HUES48 (cell line): Measurements from ENCODE around the gene LEFTY1.
"Not testable (repeated sequence)": the region's sequence is repeated elsewhere in the genome, so short reads cannot be mapped to it uniquely, and the experiment has no call there.

ENCODE experiments used
- H3K27ac ChIP-seq: one replicate; pipeline ENCODE4 v1.7.0; 2013; ENCODE audit warnings: low read depth, low read length, inconsistent platforms
- H3K27me3 ChIP-seq: 2 replicates; pipeline ENCODE4 v1.6.1; 2013; ENCODE audit warnings: mild to moderate bottlenecking, low read length; ENCODE audit not compliant: control insufficient read depth, insufficient read depth
- H3K36me3 ChIP-seq: 2 replicates; pipeline ENCODE4 v1.6.1; 2013; ENCODE audit warnings: low read length; ENCODE audit not compliant: control insufficient read depth, insufficient read depth
- H3K4me1 ChIP-seq: 2 replicates; pipeline ENCODE4 v1.6.1; 2013; ENCODE audit warnings: mild to moderate bottlenecking, low read length; ENCODE audit not compliant: control insufficient read depth, insufficient read depth
- H3K4me3 ChIP-seq: 2 replicates; pipeline ENCODE4 v1.5.1; 2013; ENCODE audit warnings: mild to moderate bottlenecking, low read depth, low read length
- H3K9ac ChIP-seq: 2 replicates; pipeline ENCODE4 v1.6.1; 2013; ENCODE audit warnings: mild to moderate bottlenecking, low read depth, low read length, moderate library complexity
- H3K9me3 ChIP-seq: 2 replicates; pipeline ENCODE4 v1.6.1; 2013; ENCODE audit warnings: low read length; ENCODE audit not compliant: control insufficient read depth, insufficient read depth

LEFTY1 gene

DNA sequence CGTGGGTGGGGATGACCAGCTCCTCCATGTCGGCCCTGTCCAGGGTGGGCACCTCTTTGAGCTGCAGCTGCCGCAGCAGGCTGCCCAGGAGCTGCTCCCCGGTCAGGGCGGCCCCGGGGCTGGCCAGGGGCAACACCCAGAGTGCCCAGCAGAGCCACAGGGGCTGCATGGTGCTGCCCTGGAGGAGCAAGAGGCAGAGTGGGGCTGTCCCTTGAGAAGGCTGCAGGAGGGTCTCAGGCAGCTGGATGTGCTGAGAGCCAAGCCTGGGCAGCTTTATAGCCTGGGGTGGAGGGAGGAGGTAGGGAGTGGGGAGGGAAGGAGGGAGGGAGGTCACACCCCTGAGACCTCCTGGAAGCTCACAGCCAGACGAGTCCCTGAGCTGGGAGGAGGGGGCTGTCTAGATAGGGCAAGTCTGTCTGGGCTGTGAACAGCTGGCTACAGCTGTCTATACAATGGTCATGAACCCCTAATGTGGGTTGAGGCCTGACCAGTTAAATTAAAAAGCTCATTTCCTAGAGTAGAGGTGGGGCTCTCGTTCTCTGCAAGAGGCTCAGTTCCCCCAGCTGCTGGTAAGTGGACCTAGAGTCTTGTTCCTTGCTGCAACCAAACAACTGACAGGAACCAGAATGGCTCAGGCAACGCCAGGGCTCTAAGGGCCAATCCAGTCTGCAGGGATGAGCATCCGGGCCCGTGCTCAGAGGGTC, at the start of gene LEFTY1:
Gene LEFTY1 (minus strand): TSS at position 249 of the 704 bp plus-strand sequence. CDS start 80 bp downstream, at position 169.
- no peaks in the 10 kb centered on the region for H3K27me3 ChIP-seq
- H3K9ac ChIP-seq = peak within 1 kb of the TSS; percentile 66

DNA sequence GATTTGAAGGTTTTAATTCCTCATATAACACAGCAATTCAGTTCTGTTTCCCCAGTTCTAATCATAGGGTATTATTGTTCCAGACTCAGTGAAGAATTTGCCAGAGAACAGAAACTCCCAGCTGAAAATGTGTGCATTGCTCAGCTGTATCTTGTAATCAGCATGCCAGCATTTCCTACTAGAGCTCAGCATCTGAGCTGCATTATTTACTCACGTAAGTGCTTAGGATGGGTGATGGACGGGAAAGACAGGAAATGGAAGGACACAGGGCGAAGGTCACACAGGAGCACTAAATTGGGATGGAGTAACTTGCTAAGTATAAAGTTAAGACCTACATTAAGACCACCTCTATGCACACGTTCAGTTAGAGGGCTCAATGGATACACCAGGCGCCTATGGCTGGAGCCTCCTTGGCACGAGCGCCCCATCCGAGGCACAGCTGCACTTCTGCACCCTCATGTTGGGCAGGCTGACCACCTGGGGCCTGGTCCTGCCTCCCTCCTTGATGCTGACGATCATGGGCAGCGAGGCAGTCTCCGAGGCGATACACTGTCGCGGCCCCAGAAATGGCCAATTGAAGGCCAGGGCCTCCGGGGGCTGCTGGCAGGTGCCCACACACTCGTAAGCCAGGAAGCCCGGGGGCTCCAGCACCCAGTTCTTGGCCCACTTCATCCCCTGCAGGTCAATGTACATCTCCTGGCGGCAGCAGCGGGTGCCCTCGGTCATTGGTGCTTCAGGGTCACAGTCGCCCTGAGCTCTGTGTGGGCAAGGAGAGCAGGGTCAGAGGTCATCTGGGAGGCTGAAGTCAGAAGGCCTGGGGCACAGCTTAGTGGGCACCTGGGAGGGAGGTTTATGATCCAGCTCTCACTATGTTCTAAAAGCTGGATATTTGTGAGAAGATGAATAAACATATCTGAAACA, 48.4 kb upstream of the LEFTY1 start:
- no peaks in the 10 kb centered on the region for H3K27me3 ChIP-seq
- no peak overlapping the region for H3K27ac ChIP-seq
- H3K4me3 ChIP-seq = no peak overlapping the region
- H3K4me1 ChIP-seq = peaks cover 12% of the 10 kb centered on the region; the same call in 1 of the 2 replicates
- H3K9me3 ChIP-seq = no peaks in the 10 kb centered on the region
- no peak overlapping the region for H3K9ac ChIP-seq
- H3K36me3 ChIP-seq = peaks cover 5% of the 10 kb centered on the region; the same call in 1 of the 2 replicates

More for the DNA sequence above, at the start of gene LEFTY1:
- H3K4me1 ChIP-seq = peaks cover 32% of the 10 kb centered on the region
- H3K36me3 ChIP-seq = peaks cover 8% of the 10 kb centered on the region; the same call in 1 of the 2 replicates
- peak within 1 kb of the TSS; percentile 57 for H3K4me3 ChIP-seq
- H3K9me3 ChIP-seq = no peaks in the 10 kb centered on the region
- H3K27ac ChIP-seq = peak within 1 kb of the TSS; percentile 84

- H3K36me3 ChIP-seq = peaks cover 5% of the 10 kb centered on the region; the same call in 1 of the 2 replicates
- H3K9me3 ChIP-seq = no peaks in the 10 kb centered on the region
- H3K9ac ChIP-seq = no peak overlapping the region
- H3K4me3 ChIP-seq = no peak overlapping the region
- H3K27ac ChIP-seq = no peak overlapping the region
- peaks cover 7% of the 10 kb centered on the region; the same call in 1 of the 2 replicates for H3K4me1 ChIP-seq
- H3K27me3 ChIP-seq = no peaks in the 10 kb centered on the region
Observed at GRCh38 chr1:225936523-225936922, 47.6 kb upstream of the LEFTY1 start.

DNA sequence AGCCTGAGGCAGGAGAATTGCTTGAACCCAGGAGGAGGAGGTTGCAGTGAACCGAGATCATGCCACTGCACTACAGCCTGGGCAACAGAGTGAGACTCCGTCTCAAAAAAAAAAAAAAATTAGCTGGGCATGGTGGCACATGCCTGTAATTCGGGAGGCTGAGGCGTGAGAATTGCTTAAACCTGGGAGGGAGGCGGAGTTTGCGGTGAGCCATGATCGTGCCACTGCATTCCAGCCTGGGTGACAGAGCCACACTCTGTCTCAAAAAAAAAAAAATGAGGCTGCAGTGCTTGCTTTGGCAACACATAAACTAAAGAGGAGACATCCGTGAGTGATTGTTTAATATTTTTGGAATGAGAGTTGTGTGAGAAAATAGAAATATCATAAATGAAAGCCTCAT, 47.1 kb upstream of the LEFTY1 start:
- not testable (repeated sequence) for H3K9me3 ChIP-seq, H3K4me3 ChIP-seq, H3K27me3 ChIP-seq, H3K9ac ChIP-seq, H3K27ac ChIP-seq, H3K36me3 ChIP-seq, H3K4me1 ChIP-seq

- no peak overlapping the region for H3K9ac ChIP-seq
- no peak overlapping the region for H3K4me3 ChIP-seq
- no peak overlapping the region for H3K27ac ChIP-seq
- H3K27me3 ChIP-seq = no peaks in the 10 kb centered on the region
- H3K36me3 ChIP-seq = peaks cover 5% of the 10 kb centered on the region; the same call in 1 of the 2 replicates
- H3K4me1 ChIP-seq = no peaks in the 10 kb centered on the region
- no peaks in the 10 kb centered on the region for H3K9me3 ChIP-seq
Observed at GRCh38 chr1:225934711-225935110, 45.8 kb upstream of the LEFTY1 start.

DNA sequence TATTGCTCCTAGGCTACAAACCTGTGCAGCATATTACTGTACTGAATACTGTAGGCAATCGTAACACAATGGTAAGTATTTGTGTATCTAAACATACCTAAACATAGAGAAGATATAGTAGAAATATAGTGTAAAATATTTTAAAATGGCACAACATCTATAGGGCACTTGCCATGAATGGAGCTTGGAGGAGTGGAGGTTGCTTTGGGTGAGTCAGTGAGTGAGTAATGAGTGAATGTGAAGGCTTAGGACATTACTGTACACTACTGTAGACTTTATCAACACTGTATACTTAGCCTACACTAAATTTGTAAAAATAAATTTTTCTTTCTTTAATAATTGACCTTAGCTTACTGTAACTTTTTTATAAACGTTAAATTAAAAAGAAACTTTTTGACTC, 44.1 kb upstream of the LEFTY1 start:
- no peaks in the 10 kb centered on the region for H3K27me3 ChIP-seq
- H3K36me3 ChIP-seq = peaks cover 5% of the 10 kb centered on the region; the same call in 1 of the 2 replicates
- no peak overlapping the region for H3K9ac ChIP-seq
- no peak overlapping the region for H3K4me3 ChIP-seq
- H3K4me1 ChIP-seq = no peaks in the 10 kb centered on the region
- no peaks in the 10 kb centered on the region for H3K9me3 ChIP-seq
- no peak overlapping the region for H3K27ac ChIP-seq

- no peak overlapping the region for H3K27ac ChIP-seq
- H3K9ac ChIP-seq = no peak overlapping the region
- H3K36me3 ChIP-seq = no peaks in the 10 kb centered on the region
- no peaks in the 10 kb centered on the region for H3K9me3 ChIP-seq
- no peak overlapping the region for H3K4me3 ChIP-seq
- peaks cover 3% of the 10 kb centered on the region; the same call in 1 of the 2 replicates for H3K4me1 ChIP-seq
- no peaks in the 10 kb centered on the region for H3K27me3 ChIP-seq
Observed at GRCh38 chr1:225931270-225932136, 42.6 kb upstream of the LEFTY1 start.

DNA sequence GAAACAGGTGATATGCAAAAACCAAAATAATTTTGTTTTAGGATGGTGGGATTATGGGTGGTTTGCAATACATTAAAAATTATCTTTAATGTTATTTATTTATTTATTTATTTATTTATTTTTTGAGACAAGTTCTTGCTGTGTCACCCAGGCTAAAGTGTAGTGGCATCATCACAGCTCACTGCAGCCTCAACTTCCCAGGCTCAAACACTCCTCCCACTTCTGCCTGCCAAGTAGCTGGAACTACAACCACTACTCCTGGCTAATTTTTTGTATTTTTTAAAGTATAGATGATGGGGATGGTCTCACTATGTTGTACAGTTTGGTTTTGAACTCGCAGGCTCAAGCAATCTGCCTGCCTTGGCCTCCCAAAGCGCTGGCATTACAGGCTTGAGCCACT, 41.6 kb upstream of the LEFTY1 start:
- Histone ChIP-seq H3K9me3 (no peaks in the 10 kb centered on the region), H3K4me1 (peaks cover 4% of the 10 kb centered on the region; the same call in 1 of the 2 replicates), H3K9ac (no peak overlapping the region), H3K27me3 (no peaks in the 10 kb centered on the region), H3K4me3 (no peak overlapping the region), H3K36me3 (no peaks in the 10 kb centered on the region), H3K27ac (no peak overlapping the region)

- not testable (repeated sequence) for H3K27ac ChIP-seq, H3K4me1 ChIP-seq, H3K4me3 ChIP-seq, H3K9me3 ChIP-seq, H3K27me3 ChIP-seq, H3K36me3 ChIP-seq, H3K9ac ChIP-seq
Observed at GRCh38 chr1:225929462-225929861, 40.5 kb upstream of the LEFTY1 start.
